ENCODE results near the gene SRPX2. TPM values are rescaled to one million over a fixed set of nuclear protein-coding genes. Genes with fewer than 3 reads are reported as not detected.
A peak's percentile ranks its signal among the peaks of the same experiment; 100 is the strongest.

SRPX2 gene
- total and polyA plus RNA-seq, 4 donors, result 5.6 to 19.1 (median 10.9) TPM

DNA sequence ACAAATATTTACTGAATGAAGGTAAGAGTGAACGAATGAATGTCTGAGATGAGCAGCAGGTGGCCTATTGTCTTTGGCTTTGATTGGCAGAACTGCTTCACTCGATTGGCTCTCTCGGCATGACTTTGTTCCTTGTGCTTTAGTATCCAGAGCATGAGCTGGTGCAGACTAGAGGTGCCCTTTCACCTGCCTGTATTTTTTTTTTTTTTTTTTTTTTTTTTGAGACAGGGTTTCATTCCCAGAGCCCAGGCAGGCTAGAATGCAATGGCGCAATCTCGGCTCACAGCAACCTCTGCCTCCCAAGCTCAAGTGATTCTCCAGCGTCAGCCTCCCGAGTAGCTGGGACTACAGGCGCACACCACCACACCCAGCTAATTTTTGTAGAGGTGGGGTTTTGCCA is 38.9 kb downstream of the SRPX2 start:
- Histone ChIP-seq H3K36me3 (ENCODE audit: control insufficient read depth in 4 of 4, insufficient read depth in 4 of 4, low read length in 4 of 4) (peaks cover 0 to 5% (median 0%) of the 10 kb centered on the region in 4 donors), H3K27ac (ENCODE audit: low read depth in 1 of 2, low read length in 1 of 2) (no peak overlapping the region), H3K27me3 (ENCODE audit: control insufficient read depth in 3 of 3, insufficient read depth in 3 of 3, low read length in 2 of 3) (peaks cover 0 to 23% (median 10%) of the 10 kb centered on the region in 3 donors), H3K4me3 (no peak overlapping the region), H3K9ac (ENCODE audit: insufficient read depth in 1 of 2, low read length in 2 of 2) (no peak overlapping the region), H3K9me3 (ENCODE audit: control insufficient read depth in 4 of 4, insufficient read depth in 3 of 4, low read length in 3 of 4) (no peaks in the 10 kb centered on the region), H3K4me1 (ENCODE audit: control insufficient read depth in 5 of 5, insufficient read depth in 5 of 5, low read length in 5 of 5) (no peaks in the 10 kb centered on the region)
- WGBS, 2 donors, result 82 to 95% methylated on average over 8 of the region's 8 CpGs
- no peak for DNase-seq
- no peak for ATAC-seq (ENCODE audit: insufficient read depth, low FRiP score)
- TF ChIP-seq, protein P1, sequence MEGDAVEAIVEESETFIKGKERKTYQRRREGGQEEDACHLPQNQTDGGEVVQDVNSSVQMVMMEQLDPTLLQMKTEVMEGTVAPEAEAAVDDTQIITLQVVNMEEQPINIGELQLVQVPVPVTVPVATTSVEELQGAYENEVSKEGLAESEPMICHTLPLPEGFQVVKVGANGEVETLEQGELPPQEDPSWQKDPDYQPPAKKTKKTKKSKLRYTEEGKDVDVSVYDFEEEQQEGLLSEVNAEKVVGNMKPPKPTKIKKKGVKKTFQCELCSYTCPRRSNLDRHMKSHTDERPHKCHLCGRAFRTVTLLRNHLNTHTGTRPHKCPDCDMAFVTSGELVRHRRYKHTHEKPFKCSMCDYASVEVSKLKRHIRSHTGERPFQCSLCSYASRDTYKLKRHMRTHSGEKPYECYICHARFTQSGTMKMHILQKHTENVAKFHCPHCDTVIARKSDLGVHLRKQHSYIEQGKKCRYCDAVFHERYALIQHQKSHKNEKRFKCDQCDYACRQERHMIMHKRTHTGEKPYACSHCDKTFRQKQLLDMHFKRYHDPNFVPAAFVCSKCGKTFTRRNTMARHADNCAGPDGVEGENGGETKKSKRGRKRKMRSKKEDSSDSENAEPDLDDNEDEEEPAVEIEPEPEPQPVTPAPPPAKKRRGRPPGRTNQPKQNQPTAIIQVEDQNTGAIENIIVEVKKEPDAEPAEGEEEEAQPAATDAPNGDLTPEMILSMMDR (IDR thresholded peaks at IDR 0.05; ENCODE audit: control extremely low read depth, extremely low read depth), result no peak

DNA sequence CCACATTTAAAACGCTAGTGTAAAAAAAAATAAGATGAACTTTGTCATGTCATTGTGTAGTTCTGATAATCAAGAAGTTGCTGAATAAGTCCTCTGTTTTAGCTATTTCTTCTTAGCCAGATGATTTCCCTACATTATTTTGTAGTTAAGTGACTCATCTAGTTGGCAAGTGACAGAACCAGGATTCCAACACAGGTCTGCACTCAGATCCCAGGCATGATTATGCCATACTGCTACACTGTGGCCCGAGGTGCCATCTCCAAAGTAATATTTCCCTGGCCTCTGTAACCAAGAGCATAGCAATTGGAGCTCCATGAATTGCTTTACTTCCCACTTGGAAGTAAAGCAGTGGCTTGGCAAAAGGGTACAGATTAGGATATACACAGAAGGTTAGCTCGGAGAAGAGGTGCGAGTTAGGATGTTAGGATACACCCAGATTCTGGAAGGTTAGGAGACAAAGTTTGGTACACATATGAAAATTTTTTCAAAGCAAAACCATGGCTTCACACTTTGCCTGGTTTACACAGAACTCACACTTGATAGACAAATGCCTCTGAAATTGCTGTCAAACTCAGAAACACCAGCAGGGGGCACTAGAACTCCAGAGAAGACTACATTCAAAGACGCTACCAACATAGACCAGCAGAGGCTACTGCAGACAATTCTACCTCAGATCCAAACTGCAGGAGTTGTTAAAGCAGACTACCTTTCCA is 41.4 kb downstream of the SRPX2 start:
- no peak overlapping the region for H3K4me3 ChIP-seq
- peaks cover 0 to 5% (median 0%) of the 10 kb centered on the region in 4 donors for H3K36me3 ChIP-seq (ENCODE audit: control insufficient read depth in 4 of 4, insufficient read depth in 4 of 4, low read length in 4 of 4)
- ATAC-seq (ENCODE audit: insufficient read depth, low FRiP score), result peak; percentile 77
- WGBS, 2 donors, result 28 to 56% methylated on average over 5 of the region's 5 CpGs
- TF ChIP-seq, protein P1 (IDR thresholded peaks at IDR 0.05; ENCODE audit: control extremely low read depth, extremely low read depth), result peak; percentile 81
- H3K27ac ChIP-seq (ENCODE audit: low read depth in 1 of 2, low read length in 1 of 2), result no peak overlapping the region
- peaks cover 0 to 15% (median 2%) of the 10 kb centered on the region in 3 donors for H3K27me3 ChIP-seq (ENCODE audit: control insufficient read depth in 3 of 3, insufficient read depth in 3 of 3, low read length in 2 of 3)
- peak; percentile 75 to 83 (median 77) for DNase-seq
- no peak overlapping the region for H3K9ac ChIP-seq (ENCODE audit: insufficient read depth in 1 of 2, low read length in 2 of 2)
- no peaks in the 10 kb centered on the region for H3K4me1 ChIP-seq (ENCODE audit: control insufficient read depth in 5 of 5, insufficient read depth in 5 of 5, low read length in 5 of 5)
- no peaks in the 10 kb centered on the region for H3K9me3 ChIP-seq (ENCODE audit: control insufficient read depth in 4 of 4, insufficient read depth in 3 of 4, low read length in 3 of 4)

GRCh38 chrX:100685997-100686305 is 42.0 kb downstream of the SRPX2 start:
- no peak for ATAC-seq (ENCODE audit: insufficient read depth, low FRiP score)
- Histone ChIP-seq H3K4me3 (no peak overlapping the region), H3K27me3 (ENCODE audit: control insufficient read depth in 3 of 3, insufficient read depth in 3 of 3, low read length in 2 of 3) (peaks cover 0 to 15% (median 0%) of the 10 kb centered on the region in 3 donors), H3K9ac (ENCODE audit: insufficient read depth in 1 of 2, low read length in 2 of 2) (no peak overlapping the region), H3K36me3 (ENCODE audit: control insufficient read depth in 4 of 4, insufficient read depth in 4 of 4, low read length in 4 of 4) (peaks cover 0 to 5% (median 0%) of the 10 kb centered on the region in 4 donors), H3K4me1 (ENCODE audit: control insufficient read depth in 5 of 5, insufficient read depth in 5 of 5, low read length in 5 of 5) (no peaks in the 10 kb centered on the region), H3K27ac (ENCODE audit: low read depth in 1 of 2, low read length in 1 of 2) (no peak overlapping the region), H3K9me3 (ENCODE audit: control insufficient read depth in 4 of 4, insufficient read depth in 3 of 4, low read length in 3 of 4) (no peaks in the 10 kb centered on the region)
- 13 to 40% methylated on average over 1 of the region's 1 CpG for WGBS, 2 donors
- TF ChIP-seq, protein P1 (IDR thresholded peaks at IDR 0.05; ENCODE audit: control extremely low read depth, extremely low read depth), result no peak
- DNase-seq, result no peak
